Breast epithelium (tissue), 3 donors: ENCODE results near the gene NAP1L4.

Experiments
- POLR2A ChIP-seq: fragments of 450-650 bp; IDR thresholded peaks from one replicate; pipeline ENCODE4 v1.6.1; 2016; ENCODE audit warnings: antibody characterized with exemption, mild to moderate bottlenecking, moderate library complexity
- POLR2AphosphoS5 ChIP-seq, 3 donors: sonication (generic); formaldehyde crosslinking; IDR thresholded peaks; one replicate each; pipeline ENCODE4 v1.6.1; 2017; ENCODE audit warnings: antibody characterized with exemption in 3 of 3
- TF ChIP-seq, protein P1 (sequence below), 3 donors: fragments of 450-650 bp; IDR thresholded peaks; one replicate each; pipeline ENCODE4 v1.5.1; 2016 to 2017; ENCODE audit warnings: antibody characterized with exemption in 3 of 3, mild to moderate bottlenecking in 3 of 3, moderate library complexity in 3 of 3

DNA sequence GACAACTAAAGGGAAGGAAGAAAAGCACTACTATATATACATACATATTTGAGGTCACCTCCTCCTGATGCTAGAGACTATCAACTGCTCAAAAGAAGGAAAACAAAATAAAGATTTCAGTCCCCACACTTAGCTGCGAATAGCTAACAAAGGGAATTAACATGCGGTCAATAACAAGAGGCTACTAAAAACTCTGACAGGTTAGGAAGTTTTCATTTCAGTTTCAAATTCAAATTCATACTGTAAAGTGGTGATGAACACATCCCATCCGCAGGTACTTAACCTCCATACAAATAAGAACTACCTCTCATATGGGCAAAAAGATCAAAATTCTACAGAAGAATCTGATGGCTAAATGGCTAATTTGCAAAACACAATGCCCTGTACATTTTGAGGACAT, 2.6 kb downstream of the NAP1L4 start:
- TF ChIP-seq, protein P1, sequence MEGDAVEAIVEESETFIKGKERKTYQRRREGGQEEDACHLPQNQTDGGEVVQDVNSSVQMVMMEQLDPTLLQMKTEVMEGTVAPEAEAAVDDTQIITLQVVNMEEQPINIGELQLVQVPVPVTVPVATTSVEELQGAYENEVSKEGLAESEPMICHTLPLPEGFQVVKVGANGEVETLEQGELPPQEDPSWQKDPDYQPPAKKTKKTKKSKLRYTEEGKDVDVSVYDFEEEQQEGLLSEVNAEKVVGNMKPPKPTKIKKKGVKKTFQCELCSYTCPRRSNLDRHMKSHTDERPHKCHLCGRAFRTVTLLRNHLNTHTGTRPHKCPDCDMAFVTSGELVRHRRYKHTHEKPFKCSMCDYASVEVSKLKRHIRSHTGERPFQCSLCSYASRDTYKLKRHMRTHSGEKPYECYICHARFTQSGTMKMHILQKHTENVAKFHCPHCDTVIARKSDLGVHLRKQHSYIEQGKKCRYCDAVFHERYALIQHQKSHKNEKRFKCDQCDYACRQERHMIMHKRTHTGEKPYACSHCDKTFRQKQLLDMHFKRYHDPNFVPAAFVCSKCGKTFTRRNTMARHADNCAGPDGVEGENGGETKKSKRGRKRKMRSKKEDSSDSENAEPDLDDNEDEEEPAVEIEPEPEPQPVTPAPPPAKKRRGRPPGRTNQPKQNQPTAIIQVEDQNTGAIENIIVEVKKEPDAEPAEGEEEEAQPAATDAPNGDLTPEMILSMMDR (IDR thresholded peaks at IDR 0.05), result no peak
- TF ChIP-seq POLR2AphosphoS5 (IDR thresholded peaks at IDR 0.05), result no peak
- no peak for TF ChIP-seq POLR2A
